Measurements from ENCODE around the gene HBZ. TPM values are rescaled to one million over a fixed set of nuclear protein-coding genes. Genes with fewer than 3 reads are reported as not detected.

HBZ gene
- total and polyA plus RNA-seq, 2 experiments from 2014 or later: 0.28 TPM; not detected in 1

DNA sequence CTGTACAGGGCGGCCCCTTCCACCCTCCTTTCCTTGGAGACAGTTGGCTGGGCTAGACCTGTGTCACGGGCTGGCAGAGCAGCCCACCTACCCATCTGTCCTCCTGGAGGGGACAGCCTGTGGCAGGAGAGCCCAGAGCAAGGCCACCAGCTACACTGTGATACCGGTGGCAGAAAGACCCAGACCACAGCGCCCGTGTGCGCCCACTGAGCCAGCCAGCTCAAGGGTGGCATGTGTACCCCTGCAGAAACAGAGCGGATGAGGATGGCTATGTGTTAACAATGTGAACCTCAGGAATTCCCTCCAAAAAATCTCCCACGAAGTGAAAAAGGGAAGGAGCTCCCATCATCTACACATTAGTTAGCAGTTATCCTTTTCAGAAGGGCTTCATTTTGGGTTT lies 34.9 kb downstream of the HBZ start:
- no peak for TF ChIP-seq EZH2 (IDR thresholded peaks at IDR 0.05; ENCODE audit: borderline replicate concordance)
- TF ChIP-seq EZH2phosphoT487 (IDR thresholded peaks at IDR 0.05; ENCODE audit: low read depth, severe bottlenecking, unreplicated experiment): no peak
- TF ChIP-seq, protein P1, sequence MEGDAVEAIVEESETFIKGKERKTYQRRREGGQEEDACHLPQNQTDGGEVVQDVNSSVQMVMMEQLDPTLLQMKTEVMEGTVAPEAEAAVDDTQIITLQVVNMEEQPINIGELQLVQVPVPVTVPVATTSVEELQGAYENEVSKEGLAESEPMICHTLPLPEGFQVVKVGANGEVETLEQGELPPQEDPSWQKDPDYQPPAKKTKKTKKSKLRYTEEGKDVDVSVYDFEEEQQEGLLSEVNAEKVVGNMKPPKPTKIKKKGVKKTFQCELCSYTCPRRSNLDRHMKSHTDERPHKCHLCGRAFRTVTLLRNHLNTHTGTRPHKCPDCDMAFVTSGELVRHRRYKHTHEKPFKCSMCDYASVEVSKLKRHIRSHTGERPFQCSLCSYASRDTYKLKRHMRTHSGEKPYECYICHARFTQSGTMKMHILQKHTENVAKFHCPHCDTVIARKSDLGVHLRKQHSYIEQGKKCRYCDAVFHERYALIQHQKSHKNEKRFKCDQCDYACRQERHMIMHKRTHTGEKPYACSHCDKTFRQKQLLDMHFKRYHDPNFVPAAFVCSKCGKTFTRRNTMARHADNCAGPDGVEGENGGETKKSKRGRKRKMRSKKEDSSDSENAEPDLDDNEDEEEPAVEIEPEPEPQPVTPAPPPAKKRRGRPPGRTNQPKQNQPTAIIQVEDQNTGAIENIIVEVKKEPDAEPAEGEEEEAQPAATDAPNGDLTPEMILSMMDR (IDR thresholded peaks at IDR 0.05; ENCODE audit: poor library complexity): no peak

DNA sequence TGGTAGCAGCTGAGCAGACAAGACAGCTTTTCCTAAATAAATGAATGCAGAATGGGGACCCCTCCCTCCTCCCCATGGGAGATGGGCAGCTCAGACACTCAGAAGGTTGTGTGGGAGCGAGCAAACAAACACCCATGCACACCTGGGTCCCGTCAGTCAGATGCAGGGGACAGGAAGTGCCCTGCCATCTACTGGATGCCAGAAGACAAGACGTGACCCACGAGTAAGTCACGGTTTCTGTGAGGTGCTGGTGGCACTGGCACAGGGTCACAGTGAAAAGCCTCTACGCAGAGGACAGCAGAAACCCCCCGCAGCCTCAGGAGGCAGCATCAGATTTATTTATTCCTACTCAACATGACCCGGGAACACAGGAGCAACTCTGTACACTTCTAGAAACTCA lies 36.2 kb downstream of the HBZ start:
- WGBS (ENCODE audit: low lambda C conversion rate, missing lambda C conversion rate): 81% methylated on average over 8 of the region's 8 CpGs
- no peak for DNase-seq (ENCODE audit: low spot score)
- H3K36me3 ChIP-seq (replicated peaks; ENCODE audit: insufficient read depth, low read depth): no peaks in the 10 kb centered on the region
- no peak overlapping the region for H2AFZ ChIP-seq
- no peaks in the 10 kb centered on the region for H3K4me1 ChIP-seq (ENCODE audit: insufficient read depth)
- H3K79me2 ChIP-seq: peaks cover 2% of the 10 kb centered on the region
- H4K20me1 ChIP-seq (ENCODE audit: insufficient read depth, poor library complexity, severe bottlenecking): no peaks in the 10 kb centered on the region
- TF ChIP-seq, protein P1 (IDR thresholded peaks at IDR 0.05; ENCODE audit: poor library complexity): peak; percentile 14
- TF ChIP-seq EZH2 (IDR thresholded peaks at IDR 0.05; ENCODE audit: borderline replicate concordance): no peak
- H3K27ac ChIP-seq: no peak overlapping the region
- no peak overlapping the region for H3K4me3 ChIP-seq
- H3K9me2 ChIP-seq (replicated peaks; ENCODE audit: insufficient read depth): no peaks in the 10 kb centered on the region
- no peak overlapping the region for H3K4me2 ChIP-seq
- no peaks in the 10 kb centered on the region for H3K27me3 ChIP-seq
- no peaks in the 10 kb centered on the region for H3K9me3 ChIP-seq (ENCODE audit: low read depth)

More for the DNA sequence above, 34.9 kb downstream of the HBZ start:
- no peak for DNase-seq (ENCODE audit: low spot score)
- Histone ChIP-seq H3K4me2 (no peak overlapping the region), H3K4me1 (ENCODE audit: insufficient read depth) (no peaks in the 10 kb centered on the region), H3K9me2 (replicated peaks; ENCODE audit: insufficient read depth) (no peaks in the 10 kb centered on the region), H3K36me3 (replicated peaks; ENCODE audit: insufficient read depth, low read depth) (no peaks in the 10 kb centered on the region), H3K27me3 (no peaks in the 10 kb centered on the region), H3K79me2 (no peaks in the 10 kb centered on the region), H3K9me3 (ENCODE audit: low read depth) (no peaks in the 10 kb centered on the region), H4K20me1 (ENCODE audit: insufficient read depth, poor library complexity, severe bottlenecking) (no peaks in the 10 kb centered on the region), H3K4me3 (no peak overlapping the region), H2AFZ (no peak overlapping the region), H3K27ac (no peak overlapping the region)
- WGBS (ENCODE audit: low lambda C conversion rate, missing lambda C conversion rate): 99% methylated on average over 8 of the region's 8 CpGs

DNA sequence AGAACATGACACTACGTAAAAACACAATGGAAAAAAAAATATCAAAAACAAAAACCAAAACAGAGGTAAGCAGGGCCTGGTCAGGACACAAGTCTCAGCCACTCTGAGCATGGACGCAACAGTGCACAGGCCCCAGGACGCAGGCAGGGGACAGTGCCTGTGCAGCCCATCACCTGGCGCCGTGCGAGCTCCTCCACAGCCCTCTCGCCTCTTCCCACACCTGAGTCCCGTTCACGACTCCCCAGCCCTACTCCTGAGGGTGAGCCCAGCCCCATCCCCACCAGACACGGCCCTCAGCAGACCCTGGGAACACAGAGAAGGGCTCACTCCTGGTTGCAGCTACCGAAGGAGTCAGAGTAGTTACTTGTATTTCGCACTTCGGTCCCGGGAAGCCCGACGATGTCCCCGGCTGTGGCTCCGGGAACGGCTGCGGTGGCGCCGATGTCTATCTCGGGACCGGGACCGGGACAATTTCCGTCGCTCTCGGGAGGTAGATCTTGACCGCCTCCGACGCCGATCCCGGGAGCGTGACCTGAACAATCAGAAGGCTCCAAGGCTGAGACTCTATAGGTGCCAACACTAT lies 37.3 kb downstream of the HBZ start:
- whole genome bisulfite sequencing (ENCODE audit: low lambda C conversion rate, missing lambda C conversion rate): 98% methylated on average over 33 of the region's 34 CpGs
- no peak overlapping the region for H2AFZ ChIP-seq
- peaks cover 2% of the 10 kb centered on the region for H3K79me2 ChIP-seq
- H3K9me3 ChIP-seq (ENCODE audit: low read depth): no peaks in the 10 kb centered on the region
- no peak overlapping the region for H3K4me2 ChIP-seq
- H3K9me2 ChIP-seq (replicated peaks; ENCODE audit: insufficient read depth): no peaks in the 10 kb centered on the region
- H3K36me3 ChIP-seq (replicated peaks; ENCODE audit: insufficient read depth, low read depth): no peaks in the 10 kb centered on the region
- H3K4me3 ChIP-seq: no peak overlapping the region
- H3K4me1 ChIP-seq (ENCODE audit: insufficient read depth): no peaks in the 10 kb centered on the region
- H3K27me3 ChIP-seq: no peaks in the 10 kb centered on the region
- TF ChIP-seq, protein P1 (IDR thresholded peaks at IDR 0.05; ENCODE audit: poor library complexity): no peak
- TF ChIP-seq EZH2 (IDR thresholded peaks at IDR 0.05; ENCODE audit: borderline replicate concordance) (no peak), EZH2phosphoT487 (IDR thresholded peaks at IDR 0.05; ENCODE audit: low read depth, severe bottlenecking, unreplicated experiment) (no peak)
- no peak for DNase-seq (ENCODE audit: low spot score)
- H4K20me1 ChIP-seq (ENCODE audit: insufficient read depth, poor library complexity, severe bottlenecking): peaks cover 6% of the 10 kb centered on the region
- H3K27ac ChIP-seq: no peak overlapping the region

Measured in hepatocyte (in vitro differentiated cells).